HEK293 (cell line): ENCODE measurements around the gene TMEM50B.
"Not testable (repeated sequence)": the region's sequence is repeated elsewhere in the genome, so short reads cannot be mapped to it uniquely, and the experiment has no call there.

Source experiments
- CTCF ChIA-PET: fragments of 350-600 bp; formaldehyde crosslinking; extraction: SDS; loops from one replicate; lab custom pipeline; 2021; ENCODE audit warnings: antibody characterized with exemption; lab: Yijun Ruan, JAX
- POLR2A ChIA-PET: fragments of 300-600 bp; formaldehyde crosslinking; extraction: SDS; loops from one replicate; lab custom pipeline; 2020; ENCODE audit warnings: antibody characterized with exemption, inconsistent platforms; lab: Yijun Ruan, JAX
- H3K27ac ChIP-seq: fragments of 200-500 bp; sonication (Bioruptor generic); 2 replicates; pipeline ENCODE4 v1.5.1; 2014; ENCODE audit warnings: low read depth, low read length, control low read depth, inconsistent platforms; ENCODE audit errors: extremely low read depth
- H3K36me3 ChIP-seq, 2 experiments: fragments of 200-500 bp in 1 of 2; sonication (Bioruptor generic) in 1 of 2; 1 replicate in 1 of 2; 2 replicates in 1 of 2; pipeline ENCODE4 v1.5.1; 2014 to 2017; ENCODE audit warnings: inconsistent platforms in 2 of 2, low read length in 2 of 2; ENCODE audit not compliant: control insufficient read depth in 2 of 2, insufficient read depth in 1 of 2
- H3K4me1 ChIP-seq: fragments of 200-500 bp; sonication (Bioruptor generic); 2 replicates; pipeline ENCODE4 v1.5.1; 2014; ENCODE audit warnings: mild to moderate bottlenecking, low read length, inconsistent platforms; ENCODE audit not compliant: control insufficient read depth, insufficient read depth
- H3K4me3 ChIP-seq: 2 replicates; pipeline ENCODE4 v1.5.1; 2011; ENCODE audit warnings: low read depth, mild to moderate bottlenecking, control low read depth, low read length, moderate library complexity
- H3K9me3 ChIP-seq: fragments of 200-500 bp; sonication (Bioruptor generic); 2 replicates; pipeline ENCODE4 v1.5.1; 2014; ENCODE audit warnings: low read depth, low read length, inconsistent platforms; ENCODE audit not compliant: control insufficient read depth, insufficient read depth
- KLF10 ChIP-seq: fragments of 450-650 bp; IDR thresholded peaks from 2 replicates; pipeline ENCODE4 v1.5.1; 2018; ENCODE audit warnings: missing biosample characterization, mild to moderate bottlenecking, missing genetic modification characterization
- ZBTB8A ChIP-seq: fragments of 450-650 bp; formaldehyde crosslinking; IDR thresholded peaks from 2 replicates; pipeline ENCODE4 v1.5.1; 2016; ENCODE audit warnings: missing biosample characterization, missing genetic modification characterization
- ZNF132 ChIP-seq: fragments of 450-650 bp; formaldehyde crosslinking; IDR thresholded peaks from 2 replicates; pipeline ENCODE4 v1.5.1; 2017; ENCODE audit warnings: missing biosample characterization, missing genetic modification characterization, borderline replicate concordance
- ZNF133 ChIP-seq: fragments of 450-650 bp; formaldehyde crosslinking; IDR thresholded peaks from 2 replicates; pipeline ENCODE4 v1.5.1; 2016; ENCODE audit warnings: missing biosample characterization, missing genetic modification characterization
- ZNF146 ChIP-seq: fragments of 450-650 bp; formaldehyde crosslinking; IDR thresholded peaks from 2 replicates; pipeline ENCODE4 v1.5.1; 2016; ENCODE audit warnings: missing biosample characterization, missing genetic modification characterization
- ZNF16 ChIP-seq: fragments of 450-650 bp; formaldehyde crosslinking; IDR thresholded peaks from 2 replicates; pipeline ENCODE4 v1.5.1; 2016; ENCODE audit warnings: low read depth, missing biosample characterization, missing genetic modification characterization
- ZNF274 ChIP-seq, 2 experiments: fragments of 200-500 bp in 1 of 2; fragments of 450-650 bp in 1 of 2; sonication (Bioruptor generic) in 1 of 2; formaldehyde crosslinking in 1 of 2; IDR thresholded peaks; 2 replicates each; pipeline versions ENCODE4 v1.5.1 to v1.6.1; 2014 to 2016; ENCODE audit warnings: borderline replicate concordance in 1 of 2, inconsistent platforms in 1 of 2, low read length in 1 of 2, missing biosample characterization in 1 of 2, missing genetic modification characterization in 1 of 2
- ZNF280D ChIP-seq: fragments of 450-650 bp; formaldehyde crosslinking; IDR thresholded peaks from 2 replicates; pipeline ENCODE4 v1.5.1; 2016; ENCODE audit warnings: missing biosample characterization, missing genetic modification characterization
- ZNF341 ChIP-seq: fragments of 450-650 bp; formaldehyde crosslinking; IDR thresholded peaks from 2 replicates; pipeline ENCODE4; 2016; ENCODE audit warnings: low read depth, missing biosample characterization, missing genetic modification characterization
- ZNF362 ChIP-seq: fragments of 450-650 bp; formaldehyde crosslinking; IDR thresholded peaks from 2 replicates; pipeline ENCODE4 v1.5.1; 2016; ENCODE audit warnings: missing biosample characterization, missing genetic modification characterization
- ZNF404 ChIP-seq: fragments of 450-650 bp; formaldehyde crosslinking; IDR thresholded peaks from 2 replicates; pipeline ENCODE4 v1.5.1; 2017; ENCODE audit warnings: missing biosample characterization, missing genetic modification characterization
- ZNF580 ChIP-seq: fragments of 450-650 bp; formaldehyde crosslinking; IDR thresholded peaks from 2 replicates; pipeline ENCODE4 v1.5.1; 2016; ENCODE audit warnings: missing biosample characterization, missing genetic modification characterization
- ZNF707 ChIP-seq: fragments of 450-650 bp; formaldehyde crosslinking; IDR thresholded peaks from 2 replicates; pipeline ENCODE4 v1.5.1; 2016; ENCODE audit warnings: missing biosample characterization, missing genetic modification characterization
- ZNF776 ChIP-seq: fragments of 450-650 bp; formaldehyde crosslinking; IDR thresholded peaks from 2 replicates; pipeline ENCODE4 v1.5.0; 2017; ENCODE audit warnings: missing biosample characterization, missing genetic modification characterization, borderline replicate concordance
- ZSCAN16 ChIP-seq: fragments of 450-650 bp; formaldehyde crosslinking; IDR thresholded peaks from 2 replicates; pipeline ENCODE4 v1.5.1; 2016; ENCODE audit warnings: missing biosample characterization, missing genetic modification characterization
- TF ChIP-seq, protein P1 (sequence below): fragments of 450-650 bp; formaldehyde crosslinking; IDR thresholded peaks from 2 replicates; pipeline ENCODE4 v1.5.1; 2016; ENCODE audit warnings: missing biosample characterization, missing genetic modification characterization, borderline replicate concordance
- TF ChIP-seq, protein P2 (sequence below): fragments of 450-650 bp; formaldehyde crosslinking; IDR thresholded peaks from 2 replicates; pipeline ENCODE4 v1.5.1; 2016; ENCODE audit warnings: missing biosample characterization, missing genetic modification characterization, low read depth

Gene TMEM50B

GRCh38 chr21:33510826-33511225, 31.1 kb upstream of the TMEM50B start:
- Histone ChIP-seq H3K36me3 (peaks cover 90 to 95% of the 10 kb centered on the region in 2 experiments), H3K4me1 (no peaks in the 10 kb centered on the region), H3K27ac (no peak overlapping the region), H3K9me3 (no peaks in the 10 kb centered on the region), H3K4me3 (no peak overlapping the region)
- CTCF ChIA-PET, result no interaction called here
- TF ChIP-seq KLF10 (tag by site-specific recombination), result no peak
- TF ChIP-seq ZNF341 (tag by site-specific recombination), result no peak
- TF ChIP-seq ZNF16 (tag by site-specific recombination), result no peak
- no peak for TF ChIP-seq ZSCAN16
- no peak for TF ChIP-seq ZNF707 (tag by site-specific recombination)
- no peak for TF ChIP-seq ZBTB8A (tag by site-specific recombination)
- TF ChIP-seq ZNF132, result no peak
- POLR2A ChIA-PET, result interaction anchor here (0.5 kb wide), 1 partner anchor 62 kb away, joined by 3 read pairs; no protein-coding TSS in a partner anchor

GRCh38 chr21:33507003-33507402, 27.2 kb upstream of the TMEM50B start:
- CTCF ChIA-PET, result interaction anchor here (1.2 kb wide), 1 partner anchor 99 kb away, joined by 3 read pairs; no protein-coding TSS in a partner anchor
- H3K4me3 ChIP-seq, H3K27ac ChIP-seq, POLR2A ChIA-PET, H3K4me1 ChIP-seq, H3K9me3 ChIP-seq: not testable (repeated sequence)
- H3K36me3 ChIP-seq, result peaks cover 67 to 86% of the 10 kb centered on the region in 2 experiments
- TF ChIP-seq ZNF580 (tag by site-specific recombination) (0 out of 2 replicates have a peak, but pooled peaks have one; percentile 36), ZNF280D (tag by site-specific recombination) (0 out of 2 replicates have a peak, but pooled peaks have one; percentile 49), ZNF146 (tag by site-specific recombination) (peak; percentile 99)

DNA sequence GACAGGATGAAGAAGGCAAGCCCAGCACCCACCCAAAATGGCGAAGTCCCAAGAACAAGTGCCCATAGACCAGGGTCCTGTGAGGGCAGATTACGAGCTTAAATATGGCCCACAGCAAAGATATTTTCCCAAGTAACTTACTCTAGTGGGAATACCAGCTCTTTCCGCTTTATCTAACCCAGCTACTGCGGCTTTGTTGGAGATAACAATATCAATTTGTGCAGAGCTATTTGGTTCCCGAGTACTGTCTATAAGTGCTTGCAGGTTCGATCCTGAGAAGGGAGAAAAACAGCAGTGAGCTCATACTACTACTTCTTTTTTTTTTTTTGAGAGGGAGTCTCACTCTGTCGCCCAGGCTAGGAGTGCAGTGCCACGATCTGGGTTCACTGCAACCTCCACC, 26.1 kb upstream of the TMEM50B start:
- POLR2A ChIA-PET, result interaction anchor here (0.5 to 1.2 kb wide), 3 partner anchors 15 to 26 kb away, joined by 3 to 5 read pairs (median 3); partner anchors contain the start of genes DNAJC28 and TMEM50B
- CTCF ChIA-PET, result interaction anchor here (1.2 kb wide), 1 partner anchor 100 kb away, joined by 3 read pairs; no protein-coding TSS in a partner anchor
- Histone ChIP-seq H3K4me3 (no peak overlapping the region), H3K9me3 (no peaks in the 10 kb centered on the region), H3K27ac (no peak overlapping the region), H3K36me3 (peaks cover 56 to 76% of the 10 kb centered on the region in 2 experiments), H3K4me1 (no peaks in the 10 kb centered on the region)
- TF ChIP-seq ZNF776 (tag by site-specific recombination), result no peak
- TF ChIP-seq, protein P1, sequence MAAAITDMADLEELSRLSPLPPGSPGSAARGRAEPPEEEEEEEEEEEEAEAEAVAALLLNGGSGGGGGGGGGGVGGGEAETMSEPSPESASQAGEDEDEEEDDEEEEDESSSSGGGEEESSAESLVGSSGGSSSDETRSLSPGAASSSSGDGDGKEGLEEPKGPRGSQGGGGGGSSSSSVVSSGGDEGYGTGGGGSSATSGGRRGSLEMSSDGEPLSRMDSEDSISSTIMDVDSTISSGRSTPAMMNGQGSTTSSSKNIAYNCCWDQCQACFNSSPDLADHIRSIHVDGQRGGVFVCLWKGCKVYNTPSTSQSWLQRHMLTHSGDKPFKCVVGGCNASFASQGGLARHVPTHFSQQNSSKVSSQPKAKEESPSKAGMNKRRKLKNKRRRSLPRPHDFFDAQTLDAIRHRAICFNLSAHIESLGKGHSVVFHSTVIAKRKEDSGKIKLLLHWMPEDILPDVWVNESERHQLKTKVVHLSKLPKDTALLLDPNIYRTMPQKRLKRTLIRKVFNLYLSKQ (tag by site-specific recombination), result no peak
- TF ChIP-seq, protein P2, sequence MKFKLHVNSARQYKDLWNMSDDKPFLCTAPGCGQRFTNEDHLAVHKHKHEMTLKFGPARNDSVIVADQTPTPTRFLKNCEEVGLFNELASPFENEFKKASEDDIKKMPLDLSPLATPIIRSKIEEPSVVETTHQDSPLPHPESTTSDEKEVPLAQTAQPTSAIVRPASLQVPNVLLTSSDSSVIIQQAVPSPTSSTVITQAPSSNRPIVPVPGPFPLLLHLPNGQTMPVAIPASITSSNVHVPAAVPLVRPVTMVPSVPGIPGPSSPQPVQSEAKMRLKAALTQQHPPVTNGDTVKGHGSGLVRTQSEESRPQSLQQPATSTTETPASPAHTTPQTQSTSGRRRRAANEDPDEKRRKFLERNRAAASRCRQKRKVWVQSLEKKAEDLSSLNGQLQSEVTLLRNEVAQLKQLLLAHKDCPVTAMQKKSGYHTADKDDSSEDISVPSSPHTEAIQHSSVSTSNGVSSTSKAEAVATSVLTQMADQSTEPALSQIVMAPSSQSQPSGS, result no peak
- TF ChIP-seq ZNF362 (tag by site-specific recombination), result no peak
- TF ChIP-seq ZBTB8A (tag by site-specific recombination), result no peak
- no peak for TF ChIP-seq ZNF404 (tag by site-specific recombination)
- TF ChIP-seq ZNF274 (IDR thresholded peaks at IDR 0.05; ENCODE audit: low read length), result no peak
- TF ChIP-seq ZNF274 (tag by site-specific recombination; IDR thresholded peaks at IDR 0.05; ENCODE audit: borderline replicate concordance), result no peak
- no peak for TF ChIP-seq ZNF133 (tag by site-specific recombination)
